T47D (cell line): ENCODE measurements around the gene TAF9B.
"Not testable (repeated sequence)": the region's sequence is repeated elsewhere in the genome, so short reads cannot be mapped to it uniquely, and the experiment has no call there.

Experiments
- DNase-seq, 2 experiments: peaks; one replicate each; pipeline versions ENCODE4 v3.0.0 to v3.0.0-alpha.2; 2011 to 2012; ENCODE audit warnings: low read depth in 1 of 2, low spot score in 1 of 2
- JUND ChIP-seq: IDR thresholded peaks from 2 replicates; pipeline ENCODE4 v1.6.1; 2012; ENCODE audit warnings: low read depth
- in situ Hi-C: cut with HindIII; loops from 2 replicates; pipeline ENCODE4 v1.10.0; 2016; ENCODE audit warnings: low sequenced_read_pairs, low pct_unique_long_range_greater_than_20kb

The TAF9B gene, protein sequence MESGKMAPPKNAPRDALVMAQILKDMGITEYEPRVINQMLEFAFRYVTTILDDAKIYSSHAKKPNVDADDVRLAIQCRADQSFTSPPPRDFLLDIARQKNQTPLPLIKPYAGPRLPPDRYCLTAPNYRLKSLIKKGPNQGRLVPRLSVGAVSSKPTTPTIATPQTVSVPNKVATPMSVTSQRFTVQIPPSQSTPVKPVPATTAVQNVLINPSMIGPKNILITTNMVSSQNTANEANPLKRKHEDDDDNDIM

DNA sequence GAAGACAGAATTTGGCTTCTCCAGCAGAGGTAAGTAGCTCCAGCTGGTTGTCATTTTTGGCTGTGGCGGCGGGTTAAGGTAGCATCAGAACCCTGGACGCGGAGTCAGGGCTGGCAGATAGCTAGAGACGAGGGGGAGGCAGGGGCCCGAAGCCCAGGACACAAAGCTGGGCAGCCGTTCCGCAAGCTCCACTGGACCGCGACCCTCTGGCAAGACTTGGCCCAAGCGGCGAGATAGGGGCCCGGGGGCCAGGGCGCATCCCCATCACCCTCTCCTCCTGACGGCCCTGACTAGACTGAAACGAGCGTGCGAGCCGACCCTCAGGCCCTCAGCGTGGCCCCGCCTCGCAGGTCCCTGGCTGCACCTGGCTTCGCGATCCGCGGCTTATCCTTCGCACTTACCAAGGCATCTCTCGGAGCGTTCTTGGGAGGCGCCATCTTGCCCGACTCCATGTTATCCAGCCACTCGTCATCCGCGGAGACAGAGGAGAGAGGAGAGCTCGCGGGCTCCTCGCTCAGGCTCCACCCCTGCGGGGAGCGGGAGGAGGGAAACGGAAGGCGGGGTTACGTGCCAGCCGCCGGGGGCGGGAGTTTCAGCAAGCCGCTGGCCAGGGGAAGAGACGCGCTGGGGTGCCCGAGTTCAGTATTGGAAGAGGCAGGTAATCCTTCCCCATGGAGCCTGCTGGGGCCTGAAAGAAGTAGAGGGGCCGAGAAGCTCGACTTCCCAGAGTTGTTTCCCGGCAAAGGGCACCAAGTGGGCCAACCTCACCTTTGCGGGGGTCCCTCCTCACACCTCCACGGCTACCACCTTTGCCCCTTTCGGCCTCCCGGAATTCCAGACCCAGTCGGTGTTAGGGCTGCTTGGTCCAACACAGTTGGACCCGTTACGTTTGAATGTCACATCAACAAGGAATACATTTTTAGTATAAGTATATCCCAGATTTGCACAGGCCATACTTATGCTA lies at the start of gene TAF9B:
Gene TAF9B (minus strand): TSS at position 491 of the 964 bp plus-strand sequence. CDS start 39 bp downstream, at position 452.
- in situ Hi-C loops, result no loop called here
- DNase-seq, result peak; percentile 43 to 87
- no peak for TF ChIP-seq JUND

DNA sequence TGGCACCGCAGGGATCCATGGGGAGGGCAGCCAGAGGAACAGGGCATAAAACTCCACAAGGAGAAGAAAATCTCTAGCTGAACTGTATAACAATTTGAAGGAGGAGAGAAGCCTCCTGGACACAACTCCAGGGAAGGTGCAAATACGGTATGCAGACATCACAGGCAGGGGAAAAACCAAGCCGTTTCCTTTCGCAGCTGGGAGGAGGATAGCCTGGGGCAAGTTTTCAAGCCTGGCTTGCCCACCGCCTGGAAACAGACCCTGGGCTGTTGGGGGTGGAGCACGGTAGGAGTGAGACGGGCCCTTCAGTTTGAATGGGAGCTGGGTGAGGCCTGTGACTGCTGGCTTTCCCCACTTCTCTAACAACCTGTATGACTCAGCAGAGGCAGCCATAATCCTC lies 43.4 kb upstream of the TAF9B start:
- in situ Hi-C loops, result no loop called here
- DNase-seq, result no peak
- TF ChIP-seq JUND, result no peak

DNA sequence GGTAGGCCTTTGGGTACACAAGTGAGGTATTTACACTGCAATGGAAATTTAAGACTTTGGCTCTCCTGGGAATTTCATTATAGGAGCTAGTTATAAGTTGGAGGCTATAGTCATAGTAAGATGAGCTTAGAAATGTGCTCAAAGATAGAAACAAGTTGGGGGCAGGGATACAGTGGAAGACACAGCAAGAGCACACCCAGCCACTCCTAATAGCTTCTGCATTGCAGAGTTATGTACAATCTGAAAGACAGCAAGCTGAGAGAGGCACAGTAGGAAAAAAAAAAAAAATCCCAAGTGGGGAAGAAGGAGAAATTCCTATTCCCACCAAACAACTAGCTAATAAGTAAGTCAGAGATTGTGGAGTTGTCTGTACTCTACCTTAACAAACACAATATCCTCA lies 41.9 kb upstream of the TAF9B start:
- in situ Hi-C loops, result no loop called here
- TF ChIP-seq JUND, result no peak

DNA sequence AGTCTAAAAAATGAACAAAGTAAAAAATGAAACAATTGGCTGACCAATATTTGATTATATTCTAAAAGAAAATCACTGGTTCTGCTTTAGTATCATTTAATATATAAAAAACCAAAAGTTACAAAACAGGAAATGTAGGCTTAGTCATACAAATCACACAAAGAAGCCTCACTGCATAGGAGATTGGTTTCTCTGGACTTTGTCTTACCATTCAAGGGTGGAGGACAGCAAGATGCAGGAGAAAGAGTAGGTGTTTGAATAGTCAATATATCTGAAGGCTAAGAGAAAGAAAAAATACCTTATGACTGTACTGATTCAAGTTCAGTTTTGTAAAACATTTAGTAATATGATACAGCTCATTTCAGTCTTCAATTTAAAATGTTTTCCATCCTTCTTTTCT lies 28.6 kb upstream of the TAF9B start:
- no peak for TF ChIP-seq JUND
- in situ Hi-C loops, result no loop called here
- no peak for DNase-seq

More for the DNA sequence above, 41.9 kb upstream of the TAF9B start:
- DNase-seq, result no peak

DNA sequence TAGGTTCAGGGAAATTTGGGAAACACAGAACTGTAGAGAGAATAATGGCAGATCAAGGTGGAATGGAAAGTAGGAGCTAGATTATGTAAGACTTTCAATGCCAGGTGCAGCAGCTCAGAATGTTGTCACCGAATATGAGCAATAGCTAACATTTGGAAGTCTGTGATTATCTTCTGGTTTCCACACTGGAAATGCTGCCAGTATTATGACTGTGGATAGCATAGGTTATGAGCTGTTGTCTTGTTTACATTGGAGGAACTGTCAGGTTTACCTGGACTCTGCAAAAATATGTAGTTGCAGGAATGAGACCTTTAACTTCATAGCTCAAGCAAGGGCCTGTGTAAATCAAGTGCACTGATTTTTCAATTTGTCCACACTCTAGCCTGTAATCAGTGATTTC lies 26.0 kb upstream of the TAF9B start:
- no peak for TF ChIP-seq JUND
- in situ Hi-C loops, result no loop called here

DNA sequence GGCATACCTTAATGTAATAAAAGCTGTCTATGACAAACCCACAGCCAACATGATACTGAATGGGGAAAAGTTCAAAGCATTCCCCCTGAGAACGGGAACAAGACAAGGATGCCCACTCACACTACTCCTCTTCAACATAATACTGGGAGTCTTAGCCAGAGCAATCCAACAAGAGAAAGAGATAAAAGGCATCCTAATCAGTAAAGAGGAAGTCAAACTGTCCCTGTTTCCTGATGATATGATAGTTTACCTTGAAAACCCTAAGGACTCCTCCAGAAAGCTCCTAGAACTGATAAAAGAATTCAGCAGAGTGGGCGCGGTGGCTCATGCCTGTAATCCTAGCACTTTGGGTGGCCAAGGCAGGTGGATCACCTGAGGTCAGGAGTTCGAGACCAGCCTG lies 23.7 kb upstream of the TAF9B start:
- DNase-seq, in situ Hi-C loops: not testable (repeated sequence)

More for the DNA sequence above, 26.0 kb upstream of the TAF9B start:
- DNase-seq, result no peak

DNA sequence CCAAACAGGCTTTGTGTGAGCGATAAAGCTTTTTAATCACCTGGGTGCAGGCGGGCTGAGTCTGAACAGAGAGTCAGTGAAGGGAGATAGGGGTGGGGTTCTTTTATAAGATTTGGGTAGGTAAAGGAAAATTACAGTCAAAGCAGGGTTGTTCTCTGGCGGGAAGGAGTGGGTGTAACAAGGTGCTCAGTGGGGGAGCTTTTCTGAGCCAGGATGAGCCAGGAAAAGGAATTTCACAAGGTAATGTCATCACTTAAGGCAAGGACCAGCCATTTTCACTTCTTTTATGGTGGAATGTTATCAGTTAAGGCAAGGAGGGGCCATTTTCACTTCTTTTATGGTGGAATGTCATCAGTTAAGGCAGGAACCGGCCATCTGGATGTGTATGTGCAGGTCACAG lies 21.3 kb upstream of the TAF9B start:
- DNase-seq, in situ Hi-C loops: not testable (repeated sequence)

DNA sequence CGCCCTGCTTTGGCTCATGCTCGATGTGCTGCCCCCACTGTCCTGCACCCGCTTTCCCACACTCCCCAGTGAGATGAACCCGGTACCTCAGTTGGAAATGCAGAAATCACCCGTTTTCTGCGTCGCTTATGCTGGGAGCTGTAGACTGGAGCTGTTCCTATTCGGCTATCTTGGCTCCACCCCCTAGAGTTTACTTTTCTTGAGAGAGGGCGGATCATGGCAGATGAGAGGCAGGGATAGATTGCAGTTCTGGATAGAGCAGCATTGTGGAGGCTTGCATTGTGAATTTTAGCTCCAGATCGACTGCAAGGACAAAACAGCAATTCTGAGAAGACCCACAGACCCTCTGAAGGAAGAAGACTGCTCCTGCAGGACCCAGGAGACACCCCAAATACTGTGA lies 18.4 kb upstream of the TAF9B start:
- in situ Hi-C loops, DNase-seq: not testable (repeated sequence)

DNA sequence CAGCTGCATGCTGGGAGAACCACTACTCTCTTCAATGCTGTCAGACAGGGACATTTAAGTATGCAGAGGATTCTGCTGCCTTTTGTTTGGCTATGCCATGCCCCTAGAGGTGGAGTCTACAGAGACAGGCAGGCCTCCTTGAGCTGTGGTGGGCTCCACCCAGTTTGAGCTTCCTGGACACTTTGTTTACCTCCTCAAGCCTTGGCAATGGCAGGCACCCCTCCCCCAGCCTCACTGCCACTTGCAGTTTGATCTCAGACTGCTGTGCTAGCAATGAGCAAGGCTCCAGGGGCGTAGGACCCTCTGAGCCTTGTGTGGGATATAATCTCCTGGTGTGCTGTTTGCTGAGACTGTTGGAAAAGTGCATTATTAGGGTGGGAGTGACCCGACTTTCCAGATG lies 17.9 kb upstream of the TAF9B start:
- in situ Hi-C loops, DNase-seq: not testable (repeated sequence)

DNA sequence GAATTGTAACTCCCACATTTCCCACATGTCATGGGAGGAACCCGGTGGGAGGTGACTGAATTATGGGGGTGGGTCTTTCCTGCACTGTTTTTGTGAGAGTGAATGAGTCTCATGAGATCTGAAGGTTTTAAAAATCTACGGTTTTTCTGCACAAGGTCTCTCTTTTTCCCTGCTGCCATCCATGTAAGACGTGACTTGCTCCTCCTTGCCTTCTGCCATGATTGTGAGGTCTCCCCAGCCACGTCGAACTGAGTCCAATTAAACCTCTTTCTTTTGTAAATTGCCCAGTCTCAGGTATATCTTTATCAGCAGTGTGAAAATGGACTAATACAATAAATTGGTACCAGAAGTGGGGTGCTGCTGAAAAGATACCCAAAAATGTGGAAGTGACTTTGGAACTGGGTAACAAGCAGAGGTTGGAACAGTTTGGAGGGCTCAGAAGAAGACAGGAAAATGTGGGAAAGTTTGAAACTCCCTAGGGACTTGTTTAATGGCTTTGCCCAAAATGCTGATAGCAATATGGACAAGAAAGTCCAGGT lies 7.6 kb upstream of the TAF9B start:
- in situ Hi-C loops, DNase-seq: not testable (repeated sequence)

DNA sequence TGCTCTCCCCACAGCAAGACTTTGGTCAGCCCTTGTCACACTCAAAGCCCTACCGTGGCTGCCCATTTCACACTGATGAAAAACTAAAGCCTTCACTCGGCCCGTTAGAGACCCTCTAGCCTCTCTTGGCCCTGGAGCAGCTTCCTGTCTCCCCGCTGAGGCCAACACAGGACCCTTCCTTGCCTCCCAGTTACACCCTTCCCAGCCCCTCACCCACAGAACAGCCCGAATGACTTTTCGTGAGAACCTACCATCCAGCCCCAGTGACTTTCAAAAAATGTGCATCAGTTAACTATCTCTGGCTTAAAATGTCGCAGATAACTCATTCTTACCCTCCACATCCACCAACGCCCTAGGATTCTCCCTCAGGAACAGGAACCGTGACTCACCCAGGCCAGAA lies 756 bp upstream of the TAF9B start:
- no peak for DNase-seq
- no peak for TF ChIP-seq JUND
- in situ Hi-C loops, result no loop called here

DNA sequence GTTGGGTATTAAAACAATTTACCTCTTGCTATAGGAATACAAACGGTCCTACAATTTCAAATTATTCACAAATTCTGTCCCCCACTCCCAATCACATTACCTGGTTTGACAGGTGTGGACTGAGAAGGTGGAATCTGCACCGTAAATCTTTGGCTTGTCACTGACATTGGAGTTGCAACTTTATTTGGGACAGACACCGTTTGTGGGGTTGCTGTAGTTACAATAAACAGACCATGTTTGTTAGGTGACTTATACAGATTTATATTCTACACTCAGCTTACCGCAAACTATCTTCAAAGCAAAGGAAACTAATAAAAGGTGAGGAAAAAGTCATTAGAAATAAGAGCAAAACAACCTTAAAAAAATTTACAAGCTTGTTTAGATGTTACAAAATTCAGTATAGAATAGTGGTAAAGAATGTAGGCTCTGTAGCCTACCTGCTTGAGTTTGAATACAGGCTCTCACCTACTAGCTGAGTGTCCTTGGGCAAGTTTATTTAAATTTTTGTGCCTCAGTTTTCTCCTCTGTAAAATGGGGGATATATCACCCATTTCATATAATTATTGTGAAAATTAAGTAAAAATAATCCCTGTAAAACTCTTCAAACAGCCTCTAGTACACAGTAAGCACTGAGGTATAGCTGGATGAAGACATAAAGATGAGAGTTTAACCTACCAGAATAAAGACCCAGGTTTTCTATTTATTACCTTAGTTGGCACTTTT lies 6.1 kb downstream of the TAF9B start:
- TF ChIP-seq JUND, result no peak
- DNase-seq, result no peak
- in situ Hi-C loops, result no loop called here

DNA sequence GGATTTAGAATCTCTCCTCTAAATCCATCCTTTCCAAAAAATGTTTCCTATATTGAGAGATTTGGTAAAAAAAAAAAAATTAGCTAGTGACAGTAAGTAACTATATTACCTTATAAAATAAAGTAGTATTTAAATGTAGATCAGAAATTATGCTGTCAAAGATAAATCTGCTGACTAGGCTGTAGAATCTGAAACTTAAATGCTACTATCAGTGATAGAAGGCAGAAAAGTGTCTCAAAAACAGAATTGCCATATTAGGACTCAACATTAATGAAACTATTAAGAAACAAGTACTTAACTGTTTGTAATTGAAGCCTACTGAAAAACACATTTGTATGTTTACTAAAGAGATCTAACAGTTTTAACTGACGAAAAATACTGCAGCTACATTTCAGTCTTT lies 8.3 kb downstream of the TAF9B start:
- in situ Hi-C loops, result no loop called here
- TF ChIP-seq JUND, result no peak
- DNase-seq, result no peak
